Islet of Langerhans (tissue), 1 donor: ENCODE data around the gene SESN3.
"Not testable (repeated sequence)": the region's sequence is repeated elsewhere in the genome, so short reads cannot be mapped to it uniquely, and the experiment has no call there.

Experiments
- FAIRE-seq: peaks from one replicate; lab custom pipeline; 2011; peaks lifted over from hg19 to GRCh38; lab: Jason Lieb, UNC

Gene SESN3

DNA sequence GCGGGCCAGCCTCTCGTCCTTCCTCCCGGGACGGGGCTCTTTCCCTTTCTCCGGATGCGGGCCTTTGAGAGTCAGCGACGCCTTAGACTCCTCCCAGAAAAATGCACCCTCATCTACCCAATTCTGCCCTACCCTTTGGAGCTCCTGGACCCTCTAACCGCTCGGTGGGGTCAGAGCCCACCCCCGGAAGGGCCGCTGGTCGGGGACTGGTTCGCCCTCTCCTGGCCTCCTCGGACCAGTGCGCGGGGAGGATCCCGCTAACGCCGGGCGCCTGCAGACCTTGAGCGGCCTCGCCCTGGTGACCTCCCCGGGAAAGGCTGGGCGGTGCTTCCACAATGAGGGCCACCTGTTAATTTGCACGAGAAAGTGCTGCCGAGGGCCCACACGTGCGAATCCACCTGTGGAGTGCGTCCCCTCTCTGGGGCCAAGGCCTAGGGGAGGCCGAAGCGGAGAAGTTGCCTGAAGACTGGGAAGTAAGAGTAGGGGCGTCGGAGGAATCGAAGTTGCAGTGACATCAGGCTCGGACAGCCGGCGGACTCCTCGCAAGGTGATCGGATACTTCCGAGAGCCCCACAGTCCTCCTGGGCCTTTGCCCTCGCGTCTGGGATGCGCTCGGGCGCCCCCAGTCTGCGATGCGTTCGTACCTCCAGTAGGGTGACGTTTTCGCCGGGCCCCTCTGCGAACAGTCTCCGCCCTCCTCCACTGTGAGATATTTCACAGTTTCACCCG is 79.9 kb downstream of the SESN3 start:
- no peak for FAIRE-seq

DNA sequence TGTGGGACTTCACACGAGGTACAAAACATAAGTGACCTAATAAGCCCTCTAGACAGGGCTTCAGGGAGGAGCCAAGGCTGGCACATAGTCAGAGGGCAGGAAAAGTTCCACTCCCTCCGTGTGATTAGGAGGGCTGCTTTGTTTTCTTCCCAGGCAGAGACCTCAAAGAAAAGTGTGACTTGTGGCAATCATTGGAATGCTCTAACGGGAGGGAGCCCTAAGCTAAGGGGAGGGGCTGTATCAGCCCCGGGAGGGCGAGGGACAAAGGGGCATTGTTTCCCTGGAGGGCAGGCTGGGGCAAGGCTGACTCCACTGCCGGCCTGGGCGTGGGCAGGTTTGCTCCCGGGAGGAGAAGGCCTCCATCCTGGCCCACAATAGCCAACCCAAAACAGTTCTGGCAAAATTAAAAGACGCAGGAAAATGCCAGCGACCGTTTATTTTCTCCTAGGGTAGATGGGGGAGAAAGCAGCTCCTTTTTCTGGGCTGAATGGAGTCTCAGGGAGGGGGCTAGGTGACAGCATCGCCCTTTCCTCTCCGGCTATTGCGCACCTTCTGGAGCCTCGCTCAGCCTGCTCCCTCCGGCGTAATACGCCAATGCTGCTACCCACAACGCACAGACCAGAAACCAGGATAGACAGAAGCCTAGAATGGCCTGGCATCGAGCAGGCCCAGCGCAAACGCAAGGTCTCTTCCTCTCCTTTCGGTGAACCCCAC is 81.2 kb downstream of the SESN3 start:
- FAIRE-seq, result no peak

GRCh38 chr11:95148938-95149337 is 82.1 kb downstream of the SESN3 start:
- no peak for FAIRE-seq

- FAIRE-seq, result no peak
Measured at GRCh38 chr11:95148406-95148805, 82.6 kb downstream of the SESN3 start.

- FAIRE-seq, result peak; percentile 91
Measured at GRCh38 chr11:95147364-95147905, 83.6 kb downstream of the SESN3 start.

DNA sequence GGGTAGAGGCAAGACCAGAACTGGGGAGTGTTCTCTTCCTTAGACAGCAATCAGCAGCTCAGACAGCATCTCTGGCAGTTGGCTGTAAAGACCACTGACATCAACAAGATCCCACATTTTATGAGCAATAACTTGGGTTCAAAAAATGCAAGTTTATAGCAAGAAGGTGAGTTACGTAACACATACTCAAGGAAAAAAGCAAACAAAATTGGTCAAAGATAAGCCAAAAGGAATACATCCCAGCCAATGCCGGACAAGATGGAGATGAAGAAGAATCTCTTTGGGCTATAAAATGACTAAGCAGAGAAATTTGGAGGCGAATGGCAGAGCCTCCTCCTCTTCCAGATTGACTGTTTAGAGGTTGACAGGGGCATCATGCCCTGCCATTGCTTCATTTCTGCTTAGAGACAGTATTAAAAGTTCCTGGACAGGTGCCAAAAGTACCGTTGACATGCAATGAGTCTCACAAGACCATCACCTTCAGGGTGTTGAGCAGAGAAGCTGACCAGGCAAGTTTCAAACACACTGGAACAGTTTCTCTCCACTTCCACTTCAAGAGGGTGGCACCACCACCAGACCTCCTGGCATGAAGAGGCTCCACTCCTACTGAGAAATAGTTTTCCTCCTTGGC is 85.5 kb downstream of the SESN3 start:
- no peak for FAIRE-seq

- no peak for FAIRE-seq
Measured at GRCh38 chr11:95144313-95145235, 86.4 kb downstream of the SESN3 start.

DNA sequence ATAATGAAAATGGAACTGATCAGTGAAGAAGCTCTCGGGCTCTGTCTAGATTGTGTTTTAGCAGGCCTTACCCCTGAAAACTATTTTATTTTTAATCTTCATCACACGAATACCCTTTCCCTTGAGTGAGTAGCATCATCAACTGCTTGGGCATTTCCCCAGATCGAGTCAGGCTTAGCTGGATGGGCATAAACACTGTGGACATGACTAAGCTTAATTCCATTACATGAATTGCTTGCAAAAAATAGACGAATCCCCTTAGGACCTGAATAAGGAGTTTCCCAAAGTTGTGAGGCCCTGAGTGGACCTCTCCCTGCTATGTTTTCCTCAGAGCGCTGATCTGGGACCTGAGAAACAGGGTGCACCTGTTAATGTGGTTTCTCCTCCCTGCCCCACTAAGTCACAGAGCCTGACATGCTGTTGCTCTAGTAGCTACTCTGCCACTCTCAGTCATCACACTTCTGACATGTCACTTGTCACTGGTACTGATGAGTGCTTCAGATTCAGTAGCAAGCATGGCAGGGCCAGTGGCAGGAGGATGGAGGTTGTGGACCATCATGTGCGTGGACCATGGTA is 87.8 kb downstream of the SESN3 start:
- FAIRE-seq, result no peak

GRCh38 chr11:95142431-95142830 is 88.6 kb downstream of the SESN3 start:
- no peak for FAIRE-seq

- no peak for FAIRE-seq
Measured at GRCh38 chr11:95140397-95141033, 90.5 kb downstream of the SESN3 start.

- FAIRE-seq, result no peak
Measured at GRCh38 chr11:95138448-95138847, 92.6 kb downstream of the SESN3 start.

- FAIRE-seq, result no peak
Measured at GRCh38 chr11:95137299-95137698, 93.7 kb downstream of the SESN3 start.

DNA sequence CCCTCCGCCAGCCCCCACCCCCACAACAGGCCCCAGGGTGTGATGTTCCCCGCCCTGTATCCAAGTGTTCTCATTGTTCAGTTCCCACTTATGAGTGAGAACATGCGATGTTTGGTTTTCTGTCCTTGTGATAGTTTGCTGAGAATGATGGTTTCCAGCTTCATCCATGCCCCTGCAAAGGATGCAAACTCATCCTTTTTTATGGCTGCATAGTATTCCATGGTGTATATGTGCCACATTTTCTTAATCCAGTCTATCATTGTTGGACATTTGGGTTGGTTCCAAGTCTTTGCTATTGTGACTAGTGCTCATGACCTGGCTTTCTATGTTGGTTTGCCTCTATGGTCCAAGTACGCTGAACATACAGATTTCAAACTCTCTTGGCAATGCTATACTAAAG is 94.3 kb downstream of the SESN3 start:
- FAIRE-seq, result not testable (repeated sequence)

DNA sequence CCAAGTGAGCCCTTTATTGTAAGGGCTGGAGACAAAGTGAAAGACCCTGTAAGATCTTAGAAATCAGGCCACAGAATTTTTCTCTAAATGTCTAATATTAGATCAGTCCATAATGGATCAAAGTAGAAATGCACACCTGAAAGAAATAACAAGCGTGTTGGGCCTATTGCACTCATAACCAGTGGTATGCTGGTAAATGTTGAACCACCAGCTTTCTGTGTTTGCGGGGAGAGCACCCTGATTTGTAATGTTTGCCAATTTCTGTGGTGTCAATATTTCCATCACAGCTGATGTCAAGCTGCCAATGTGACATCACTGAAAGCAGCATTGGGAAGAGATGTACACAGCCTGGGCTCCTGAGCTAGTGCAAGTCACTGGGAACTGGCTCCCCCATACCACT is 95.1 kb downstream of the SESN3 start:
- no peak for FAIRE-seq

DNA sequence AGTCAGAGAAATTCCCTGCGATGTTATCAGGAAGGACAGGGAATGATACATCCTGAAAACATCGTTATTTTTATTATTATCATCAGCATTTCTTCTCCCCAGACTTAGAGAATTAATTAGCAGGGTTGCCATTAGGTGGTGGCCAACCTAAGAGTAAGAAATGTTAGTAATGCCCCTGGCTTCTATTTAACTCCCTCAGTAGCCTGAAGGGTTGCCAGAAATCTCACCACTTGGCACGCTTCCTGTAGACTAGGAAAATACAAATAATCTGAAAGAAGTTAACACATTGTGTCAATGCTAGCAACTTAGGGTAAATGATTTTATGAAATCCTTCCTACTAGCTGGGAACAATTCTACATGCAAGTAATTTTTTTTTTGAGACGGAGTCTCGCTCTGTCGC is 95.8 kb downstream of the SESN3 start:
- no peak for FAIRE-seq

- no peak for FAIRE-seq
Measured at GRCh38 chr11:95134491-95134890, 96.5 kb downstream of the SESN3 start.

GRCh38 chr11:95132956-95133355 is 98.0 kb downstream of the SESN3 start:
- FAIRE-seq, result no peak

DNA sequence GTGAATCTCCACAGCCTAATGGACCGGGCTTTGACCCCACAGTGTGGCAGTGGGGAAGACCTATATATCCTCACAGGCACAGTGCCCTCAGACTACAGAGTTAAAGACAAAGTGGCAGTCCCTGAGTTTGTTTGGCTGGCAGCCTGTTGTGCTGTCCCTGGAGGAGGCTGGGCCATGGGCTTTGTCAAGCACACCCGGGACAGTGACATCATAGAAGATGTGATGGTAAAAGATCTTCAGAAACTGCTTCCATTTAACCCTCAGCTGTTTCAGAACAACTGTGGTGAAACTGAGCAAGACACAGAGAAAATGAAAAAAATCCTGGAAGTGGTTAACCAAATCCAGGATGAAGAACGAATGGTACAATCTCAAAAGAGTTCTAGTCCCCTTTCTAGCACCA is 102.4 kb downstream of the SESN3 start:
- no peak for FAIRE-seq

DNA sequence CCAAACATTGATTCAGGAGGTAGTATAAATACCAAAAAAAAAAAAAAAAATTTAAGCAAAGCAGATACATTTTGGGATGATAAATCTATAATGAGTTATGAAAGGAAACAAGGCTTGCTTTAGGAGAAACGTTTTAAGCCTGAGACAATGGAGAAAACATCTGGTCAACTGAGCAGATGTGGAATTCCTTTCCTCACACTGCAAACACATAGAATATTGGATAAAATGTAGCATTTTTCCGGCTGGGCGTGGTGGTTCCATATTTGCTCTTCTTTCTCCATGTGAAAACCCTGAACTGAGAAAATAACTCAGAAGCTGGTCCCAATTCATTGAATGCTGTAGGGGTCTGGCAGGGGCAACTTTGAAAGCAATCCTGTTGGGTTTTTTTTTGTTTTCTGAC is 107.4 kb downstream of the SESN3 start:
- FAIRE-seq, result no peak

DNA sequence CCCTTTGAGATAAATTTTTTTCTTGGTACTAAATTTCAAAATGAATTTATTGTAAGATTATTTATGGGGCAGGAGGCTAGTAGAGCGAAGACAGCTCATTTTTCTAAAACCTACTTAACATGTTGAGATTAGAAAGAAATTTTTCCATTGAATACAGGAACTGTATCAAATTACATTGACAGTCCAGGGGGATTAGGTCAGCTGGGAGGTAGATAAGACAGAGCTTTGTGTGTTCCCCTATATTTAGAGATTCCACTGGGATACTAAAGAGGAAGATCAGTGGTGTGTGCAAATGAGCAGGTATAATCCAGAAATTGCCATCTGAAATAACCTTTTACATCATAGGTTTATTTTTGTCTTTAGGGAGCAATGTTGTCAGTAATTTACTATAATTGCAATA is 109.3 kb downstream of the SESN3 start:
- FAIRE-seq, result no peak

DNA sequence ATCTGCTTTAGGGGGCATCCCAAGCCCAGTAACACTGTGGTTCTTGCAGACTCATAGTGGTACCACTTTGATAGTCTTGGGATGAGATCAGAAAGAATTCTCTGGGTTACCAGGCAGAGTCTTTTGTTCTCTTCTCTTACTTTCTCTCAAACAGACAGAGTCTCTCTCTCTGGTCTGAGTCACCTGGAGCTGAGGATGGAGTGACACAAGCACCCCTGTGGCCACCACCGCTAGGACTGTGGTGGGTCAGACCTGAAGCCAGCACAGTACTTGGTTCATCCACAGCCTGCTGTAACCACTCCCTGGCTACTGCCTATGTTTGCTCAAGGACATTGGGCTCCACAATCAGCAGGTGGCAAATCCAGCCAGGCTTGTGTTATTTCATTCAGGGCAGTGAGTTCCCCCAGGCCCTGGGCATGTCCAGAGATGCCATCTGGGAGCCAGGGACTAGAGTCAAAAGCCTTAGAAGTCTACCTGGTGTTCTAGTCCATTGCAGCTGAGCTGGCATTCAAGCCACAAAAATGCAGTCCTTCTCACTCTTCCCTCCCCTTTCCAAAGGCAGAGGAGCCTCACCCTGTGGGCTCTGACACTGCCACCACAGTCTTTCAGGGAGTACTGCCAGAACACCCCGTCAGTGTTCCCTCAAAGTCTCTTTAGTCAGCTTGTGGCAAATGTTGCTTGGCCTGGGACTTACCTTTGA is 111.5 kb downstream of the SESN3 start:
- FAIRE-seq, result no peak
